Spleen (tissue), 11 donors: ENCODE data around the gene SYNGR4. TPM values are rescaled to one million over a fixed set of nuclear protein-coding genes. Genes with fewer than 3 reads are reported as not detected.

Experiments used
- DNase-seq: peaks from one replicate; pipeline ENCODE4 v3.0.0-alpha.2; 2020
- H3K27ac ChIP-seq, 8 donors: fragments of 200-600 bp; sonication (generic) in 7 of 8; 1 replicate in 4 of 8; 2 replicates in 4 of 8; pipeline versions ENCODE4 v1.5.0 to v1.8.0; 2016 to 2021; ENCODE audit warnings: inconsistent platforms in 4 of 8, mild to moderate bottlenecking in 4 of 8, moderate library complexity in 1 of 8
- H3K27me3 ChIP-seq, 7 donors: fragments of 200-600 bp; sonication (generic) in 6 of 7; replicated peaks in 1 of 7; 1 replicate in 4 of 7; 2 replicates in 3 of 7; pipeline versions ENCODE4 v1.5.0 to v1.8.0; 2016 to 2021; ENCODE audit warnings: inconsistent platforms in 3 of 7, mild to moderate bottlenecking in 1 of 7
- H3K36me3 ChIP-seq, 6 donors: fragments of 200-600 bp; sonication (generic) in 5 of 6; 1 replicate in 4 of 6; 2 replicates in 2 of 6; pipeline versions ENCODE4 v1.5.0 to v1.8.0; 2016 to 2021; ENCODE audit warnings: inconsistent platforms in 2 of 6
- H3K4me1 ChIP-seq, 6 donors: fragments of 200-600 bp; sonication (generic) in 5 of 6; 1 replicate in 3 of 6; 2 replicates in 3 of 6; pipeline versions ENCODE4 v1.5.0 to v1.8.0; 2016 to 2021; ENCODE audit warnings: inconsistent platforms in 3 of 6
- H3K4me3 ChIP-seq, 8 donors: fragments of 200-600 bp; sonication (generic) in 7 of 8; 1 replicate in 4 of 8; 2 replicates in 4 of 8; pipeline versions ENCODE4 v1.5.0 to v1.8.0; 2016 to 2021; ENCODE audit warnings: inconsistent platforms in 4 of 8, mild to moderate bottlenecking in 4 of 8, moderate library complexity in 2 of 8
- H3K9me3 ChIP-seq, 8 donors: fragments of 200-600 bp; sonication (generic) in 7 of 8; 1 replicate in 4 of 8; 2 replicates in 4 of 8; pipeline versions ENCODE4 v1.5.0 to v1.8.0; 2016 to 2021; ENCODE audit warnings: inconsistent platforms in 4 of 8
- CTCF ChIP-seq, 11 experiments: fragments of 200-600 bp in 7 of 11; fragments of 450-650 bp in 4 of 11; sonication (generic) in 4 of 11; IDR thresholded peaks in 8 of 11; conservative IDR thresholded peaks in 3 of 11; 1 replicate in 7 of 11; 2 replicates in 4 of 11; pipeline versions ENCODE4 v1.4.0 to v1.8.0; 2016 to 2021; ENCODE audit warnings: antibody characterized with exemption in 11 of 11, inconsistent platforms in 4 of 11, mild to moderate bottlenecking in 1 of 11
- POLR2A ChIP-seq, 3 donors: fragments of 450-650 bp; IDR thresholded peaks; one replicate each; pipeline ENCODE4 v1.5.1; 2017; ENCODE audit warnings: antibody characterized with exemption in 3 of 3, mild to moderate bottlenecking in 1 of 3
- POLR2AphosphoS5 ChIP-seq, 3 donors: sonication (generic); formaldehyde crosslinking; IDR thresholded peaks; one replicate each; pipeline ENCODE4 v1.5.1; 2017; ENCODE audit warnings: antibody characterized with exemption in 3 of 3
- WGBS, 5 donors: extraction: QIAGEN DNeasy Blood & Tissue Kit in 3 of 5; methylation state at CpG; one replicate each; pipeline versions ENCODE4 v1.1.5 to v1.1.7; 2013 to 2018; 5-methylcytosine and 5-hydroxymethylcytosine counted together
- intact Hi-C: fragments of 100-400 bp; cut with DNase I; formaldehyde crosslinking; loops from one replicate; pipeline ENCODE4 v1.15.0; 2023; ENCODE audit warnings: low total_unique reads
- polyA plus RNA-seq, 3 donors: library from polyadenylated mRNA; stranded (reverse); fragments of 200-250 nt; gene quantifications; one replicate each; pipeline ENCODE4 v1.2.1, GENCODE V29; 2013
- total RNA-seq, 7 donors: library from RNA; depleted of rRNA in 3 of 7; stranded (reverse); fragments of >200 nt in 3 of 7; fragmentation: NEBNext Ultra II Directional in 4 of 7; extraction: Animal tissue kit (Norgen Biotek cat#: 25700) in 4 of 7; gene quantifications; one replicate each; pipeline versions ENCODE4 v1.1.0 to v1.2.1, GENCODE V29; 2016 to 2021
- donor health status: healthy with polysubstance abuse.
- donor health status: DM: no; HTN: no; CAD: no; lungs with moderate emphysema.
- donor health status: DM: no; HTN: no; CAD: no.
- donor health status: Bipolar disorder and iron deficiency.
- donor health status: healthy.
- donor health status: DM: no; HTN: no; CAD: no.
- donor health status: DM: yes; HTN: yes; CAD: no.

The SYNGR4 gene
- total and polyA plus RNA-seq, 10 donors: 0.09 TPM; not detected in 9

GRCh38 chr19:48394331-48395169 is 30.4 kb downstream of the SYNGR4 start:
- intact Hi-C loops: no loop called here
- H3K27me3 ChIP-seq: peaks cover 7 to 65% (median 48%) of the 10 kb centered on the region in 7 donors
- H3K36me3 ChIP-seq: peaks cover 0 to under 1% (median under 1%) of the 10 kb centered on the region in 6 donors
- WGBS, 5 donors: 4 to 6% (median 6%) methylated on average over 16 to 38 of the region's 38 CpGs
- no peak for DNase-seq
- H3K4me1 ChIP-seq: peaks cover 8 to 81% (median 45%) of the 10 kb centered on the region in 6 donors
- TF ChIP-seq POLR2A (IDR thresholded peaks at IDR 0.05): no peak
- peak in 1 of 3 donors; percentile 7 for TF ChIP-seq POLR2AphosphoS5 (IDR thresholded peaks at IDR 0.05)
- H3K9me3 ChIP-seq: peaks cover 0 to 3% (median 0%) of the 10 kb centered on the region in 8 donors
- no peak overlapping the region for H3K27ac ChIP-seq
- H3K4me3 ChIP-seq: peak overlapping the region in 1 of 8 donors; percentile 50

- Histone ChIP-seq H3K9me3 (peaks cover 0 to 4% (median 0%) of the 10 kb centered on the region in 8 donors), H3K27me3 (peaks cover 7 to 65% (median 48%) of the 10 kb centered on the region in 7 donors), H3K4me3 (no peak overlapping the region), H3K4me1 (peaks cover 8 to 79% (median 45%) of the 10 kb centered on the region in 6 donors), H3K36me3 (no peaks in the 10 kb centered on the region), H3K27ac (no peak overlapping the region)
- 12 to 16% (median 14%) methylated on average over 6 of the region's 6 CpGs for WGBS, 5 donors
- intact Hi-C loops: no loop called here
- DNase-seq: no peak
- TF ChIP-seq POLR2A (IDR thresholded peaks at IDR 0.05) (no peak), CTCF (IDR thresholded peaks at IDR 0.05 in 8 of 11, conservative IDR thresholded peaks at IDR 0.05 in 3 of 11) (no peak), POLR2AphosphoS5 (IDR thresholded peaks at IDR 0.05) (no peak)
These were observed 30.9 kb downstream of the SYNGR4 start for GRCh38 chr19:48395170-48395455.

DNA sequence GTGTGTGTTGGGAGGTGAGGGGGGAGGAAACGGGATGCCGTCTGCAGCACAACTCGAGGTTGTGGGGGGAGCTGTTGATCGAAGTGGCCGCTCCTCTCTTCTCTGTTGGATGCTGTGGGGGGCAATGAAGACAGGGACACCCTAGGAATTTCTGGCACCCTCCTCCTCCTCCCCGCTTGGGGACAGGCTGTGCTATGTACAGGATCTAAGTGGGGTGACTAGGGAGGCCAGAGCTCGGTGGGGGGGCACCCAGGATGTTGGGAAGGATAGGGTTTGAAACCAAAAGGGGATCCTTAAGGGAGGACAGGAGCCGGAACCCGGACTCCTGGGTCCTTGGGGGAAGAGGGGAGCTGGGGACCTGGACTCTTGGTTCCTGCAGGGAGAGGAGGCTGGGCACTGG is 31.3 kb downstream of the SYNGR4 start:
- TF ChIP-seq POLR2A (IDR thresholded peaks at IDR 0.05) (no peak), CTCF (IDR thresholded peaks at IDR 0.05 in 8 of 11, conservative IDR thresholded peaks at IDR 0.05 in 3 of 11) (no peak), POLR2AphosphoS5 (IDR thresholded peaks at IDR 0.05) (no peak)
- peaks cover 0 to 4% (median 0%) of the 10 kb centered on the region in 8 donors for H3K9me3 ChIP-seq
- no peak for DNase-seq
- peaks cover 7 to 65% (median 48%) of the 10 kb centered on the region in 7 donors for H3K27me3 ChIP-seq
- no peaks in the 10 kb centered on the region for H3K36me3 ChIP-seq
- intact Hi-C loops: no loop called here
- no peak overlapping the region for H3K27ac ChIP-seq
- H3K4me1 ChIP-seq: peaks cover 8 to 79% (median 41%) of the 10 kb centered on the region in 6 donors
- 21 to 38% (median 29%) methylated on average over 9 of the region's 9 CpGs for WGBS, 5 donors
- H3K4me3 ChIP-seq: no peak overlapping the region

DNA sequence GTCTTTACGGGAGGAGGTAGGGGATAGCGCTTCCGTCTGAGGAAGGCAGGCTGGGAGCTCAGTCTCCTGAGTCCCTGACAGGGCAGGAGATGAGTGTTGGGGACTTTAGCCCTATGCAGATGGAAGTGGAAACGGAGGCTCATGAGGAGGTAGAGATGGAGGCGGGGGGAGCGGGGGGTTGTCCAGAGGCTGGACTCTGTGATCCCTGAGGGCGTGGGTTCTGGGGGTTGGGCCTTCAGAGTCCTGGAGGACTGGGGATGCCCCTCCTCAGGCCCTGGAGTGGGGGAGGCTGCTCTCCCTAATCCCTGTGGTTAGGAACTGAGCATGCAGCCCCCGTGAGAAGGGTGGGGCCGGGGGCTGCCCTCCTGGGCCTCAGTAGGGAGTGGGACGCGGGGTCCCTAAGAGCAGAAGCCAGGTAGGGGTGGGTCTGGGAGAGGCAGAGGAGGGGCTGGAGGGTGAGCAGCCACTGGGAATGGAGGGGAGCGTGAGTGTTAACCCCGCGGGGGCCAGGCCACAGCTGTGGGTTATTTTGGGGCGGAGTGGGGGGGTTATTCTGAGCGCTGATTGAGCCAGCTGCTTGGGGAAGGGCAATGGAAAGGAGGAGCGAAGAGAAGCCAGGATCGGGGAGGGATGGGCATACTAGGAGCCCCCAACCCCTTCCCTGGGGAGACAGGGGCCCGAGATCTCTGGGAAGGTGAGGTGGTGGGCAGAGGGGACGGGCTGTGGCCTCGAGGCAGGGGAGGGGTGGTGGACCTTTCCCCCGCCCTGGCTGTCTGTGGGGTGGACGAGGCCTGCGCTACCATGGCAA is 32.1 kb downstream of the SYNGR4 start:
- 59 to 65% (median 61%) methylated on average over 24 of the region's 24 CpGs for WGBS, 5 donors
- intact Hi-C loops: no loop called here
- no peak overlapping the region for H3K27ac ChIP-seq

More for the DNA sequence above, 32.1 kb downstream of the SYNGR4 start:
- no peak for DNase-seq
- Histone ChIP-seq H3K4me1 (peaks cover 8 to 76% (median 39%) of the 10 kb centered on the region in 6 donors), H3K36me3 (no peaks in the 10 kb centered on the region), H3K4me3 (no peak overlapping the region), H3K27me3 (peaks cover 7 to 65% (median 48%) of the 10 kb centered on the region in 7 donors), H3K9me3 (peaks cover 0 to 4% (median 0%) of the 10 kb centered on the region in 8 donors)
- TF ChIP-seq POLR2AphosphoS5 (IDR thresholded peaks at IDR 0.05) (no peak), POLR2A (IDR thresholded peaks at IDR 0.05) (no peak), CTCF (IDR thresholded peaks at IDR 0.05 in 8 of 11, conservative IDR thresholded peaks at IDR 0.05 in 3 of 11) (no peak)
